Measurements from ENCODE around the gene UNC79.

UNC79 gene

DNA sequence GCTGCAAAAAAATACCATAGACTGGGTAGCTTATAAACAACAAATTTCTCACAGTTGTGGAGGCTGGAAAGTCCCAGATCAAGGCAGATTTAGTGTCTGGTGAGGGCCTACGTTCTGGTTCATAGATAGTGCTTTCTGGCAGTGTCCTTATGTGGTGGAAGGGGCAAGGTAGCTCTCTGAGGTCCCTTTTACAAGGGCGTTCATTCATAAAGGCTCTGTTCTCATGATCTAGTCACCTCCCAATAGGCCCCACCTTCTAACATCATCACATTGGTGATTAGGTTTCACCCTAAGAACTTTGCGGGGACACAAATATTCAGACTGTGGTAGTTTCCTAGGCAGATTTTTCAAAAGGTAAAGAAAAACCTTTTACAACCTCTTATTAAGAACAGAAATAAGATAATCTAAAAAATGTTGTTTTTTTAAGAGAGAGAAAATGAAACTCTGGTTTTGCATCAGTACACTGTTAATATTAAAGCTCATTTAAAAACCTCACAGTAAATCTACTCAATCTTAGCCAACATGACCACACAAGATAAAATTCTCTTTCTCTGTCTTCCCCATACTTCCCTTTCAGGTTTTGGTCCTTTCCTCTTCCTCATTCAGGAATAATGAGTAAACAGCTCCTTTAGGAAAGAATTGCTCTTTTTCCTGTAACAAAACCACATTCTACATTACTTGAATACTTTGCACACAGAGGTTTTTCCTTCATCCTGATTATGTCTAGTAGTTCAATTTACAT, 117.5 kb downstream of the UNC79 start:
- DNase-seq (ENCODE audit: low read depth in 2 of 2): no peak

DNA sequence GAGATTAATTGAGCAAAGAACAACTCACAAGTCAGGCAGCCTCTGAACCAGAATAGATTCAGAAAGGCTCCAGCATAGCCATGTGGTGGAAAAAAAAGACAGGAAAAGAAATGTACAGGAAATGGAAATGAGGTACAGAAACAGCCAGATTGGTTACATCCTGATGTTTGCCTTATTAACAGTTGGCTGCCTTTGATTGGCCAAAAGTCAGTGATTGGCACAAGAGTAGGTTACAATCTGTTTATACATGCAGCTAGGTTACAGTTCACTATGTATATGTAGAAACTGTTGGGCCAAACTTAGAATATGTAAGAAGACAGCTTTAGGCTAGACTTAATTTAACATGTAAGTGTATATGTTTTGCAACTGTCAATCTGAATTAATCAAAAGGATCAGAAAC, 118.9 kb downstream of the UNC79 start:
- no peak for DNase-seq (ENCODE audit: low read depth in 2 of 2)

DNA sequence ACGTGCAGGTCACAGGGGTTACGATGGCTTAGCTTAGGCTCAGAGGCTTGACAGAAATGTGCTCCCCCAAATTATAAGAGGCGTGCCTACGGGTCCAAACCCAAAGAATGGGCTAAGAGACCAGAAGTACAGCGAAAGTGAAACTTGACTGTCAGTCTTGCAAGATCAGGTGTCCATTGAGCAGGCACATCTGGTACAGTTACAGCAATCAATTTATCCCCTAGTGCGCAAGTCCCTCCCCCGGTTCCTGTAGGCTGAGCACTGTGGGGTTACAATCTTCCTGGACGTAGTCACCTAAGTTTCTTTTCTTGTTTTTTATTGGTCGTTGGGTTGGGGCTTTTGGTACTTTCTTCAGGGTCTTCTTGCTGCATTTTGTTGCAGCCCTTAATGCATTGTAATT, 134.2 kb downstream of the UNC79 start:
- DNase-seq (ENCODE audit: low read depth in 2 of 2): no peak

DNA sequence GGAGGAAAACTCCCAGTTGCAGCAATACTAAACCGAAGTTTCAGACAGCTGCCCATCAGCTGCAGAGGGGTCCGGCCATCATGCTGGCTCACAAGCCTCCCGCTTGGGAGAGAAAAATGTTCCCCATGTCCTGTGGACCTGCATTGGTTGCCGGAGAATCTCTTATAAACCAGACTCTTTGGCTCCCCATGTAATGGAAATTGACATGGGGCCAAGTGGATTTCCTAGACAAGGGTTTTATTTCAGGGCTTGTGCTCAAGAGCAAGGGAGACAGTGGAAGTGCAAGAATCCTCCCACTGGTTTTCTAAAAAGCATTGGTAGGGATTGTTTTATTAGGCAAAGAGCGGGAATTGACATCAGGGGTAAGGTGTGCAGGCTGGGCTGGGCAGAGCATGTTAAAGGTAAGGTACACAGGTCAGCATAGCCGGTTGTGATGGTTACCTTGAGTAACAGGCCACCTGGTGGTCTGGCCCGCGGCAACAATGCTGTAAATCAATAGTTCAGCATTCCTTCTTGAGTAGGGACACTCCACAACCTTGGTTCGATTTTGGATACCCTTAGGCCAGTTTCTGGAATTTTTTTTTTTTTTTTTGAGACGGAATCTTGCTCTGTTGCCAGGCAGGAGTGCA, 135.4 kb downstream of the UNC79 start:
- no peak for DNase-seq (ENCODE audit: low read depth in 2 of 2)

DNA sequence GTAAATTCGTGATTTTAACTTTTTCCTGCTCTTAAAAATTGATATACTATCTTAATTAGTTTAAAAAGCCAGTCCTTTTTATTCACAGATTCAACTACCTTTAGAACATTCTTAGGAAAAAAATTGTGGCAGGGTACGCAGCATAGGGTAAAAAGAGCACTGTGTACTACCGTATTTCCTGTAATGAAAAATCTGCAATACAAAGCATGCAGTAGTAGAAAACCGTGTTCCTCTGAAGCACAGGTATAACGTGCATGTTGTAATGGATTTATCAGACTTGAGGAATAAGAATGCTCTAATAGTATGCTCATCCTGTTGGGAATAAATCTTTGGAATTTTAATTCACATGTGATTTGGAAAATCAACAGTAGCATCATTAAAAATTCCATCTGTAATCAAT, 140.5 kb downstream of the UNC79 start:
- DNase-seq (ENCODE audit: low read depth in 2 of 2): no peak

DNA sequence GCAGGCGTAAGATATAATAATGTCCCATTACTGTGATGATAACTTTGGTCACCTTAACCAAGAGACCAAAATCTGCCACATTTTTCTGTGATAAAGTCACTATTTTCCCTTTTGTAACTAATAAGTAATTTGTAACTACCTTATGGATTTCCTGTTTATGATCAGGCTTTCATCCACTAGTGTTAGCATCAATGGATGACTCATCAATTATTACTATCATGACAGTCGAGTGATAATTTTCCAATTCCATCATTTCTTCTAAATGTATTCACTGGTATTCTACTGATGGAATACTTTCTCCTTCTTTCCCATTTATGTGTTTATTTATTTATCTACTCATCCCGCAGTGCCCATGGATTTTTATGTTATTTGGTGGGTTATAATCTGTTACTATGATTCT, 148.4 kb downstream of the UNC79 start:
- DNase-seq (ENCODE audit: low read depth in 2 of 2): no peak

DNA sequence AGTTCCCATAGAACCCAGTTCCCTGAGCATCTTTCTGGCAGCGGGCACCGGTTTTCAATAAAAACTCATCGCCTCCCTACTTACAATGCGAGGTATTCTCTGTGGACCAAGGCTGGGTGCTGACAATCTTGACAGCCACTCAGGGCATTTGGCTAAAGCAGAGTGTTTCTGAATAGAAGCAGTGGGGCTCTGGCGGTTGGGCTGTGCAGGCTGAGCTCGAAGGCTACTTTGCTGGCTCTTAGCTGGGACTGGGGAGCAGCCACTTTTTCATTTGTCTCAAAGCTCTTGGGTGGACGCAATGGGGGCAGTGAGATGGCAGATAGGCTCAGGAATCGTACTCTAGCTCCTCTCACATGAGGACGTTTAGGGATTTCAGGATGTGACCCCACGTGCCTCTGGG, 151.8 kb downstream of the UNC79 start:
- DNase-seq (ENCODE audit: low read depth in 2 of 2): no peak

DNA sequence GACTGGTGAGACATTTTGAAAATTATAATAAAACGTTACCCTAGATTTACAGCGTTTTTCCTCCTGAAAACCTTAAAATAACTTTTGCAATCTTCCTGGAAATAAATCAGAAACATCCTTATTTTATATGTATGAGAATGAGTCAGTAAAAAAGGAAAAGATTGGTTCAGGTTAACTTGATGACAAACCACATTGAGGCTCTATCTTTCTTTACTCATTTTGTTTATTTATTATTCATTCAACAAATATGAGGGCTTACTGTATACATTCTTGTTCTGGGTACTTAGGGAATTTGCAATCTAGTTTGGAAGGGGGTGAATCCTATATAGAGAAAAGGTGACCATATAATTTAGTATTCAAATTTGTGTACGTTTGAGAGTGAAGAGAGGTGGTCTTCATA, 156.6 kb downstream of the UNC79 start:
- no peak for DNase-seq (ENCODE audit: low read depth in 2 of 2)

DNA sequence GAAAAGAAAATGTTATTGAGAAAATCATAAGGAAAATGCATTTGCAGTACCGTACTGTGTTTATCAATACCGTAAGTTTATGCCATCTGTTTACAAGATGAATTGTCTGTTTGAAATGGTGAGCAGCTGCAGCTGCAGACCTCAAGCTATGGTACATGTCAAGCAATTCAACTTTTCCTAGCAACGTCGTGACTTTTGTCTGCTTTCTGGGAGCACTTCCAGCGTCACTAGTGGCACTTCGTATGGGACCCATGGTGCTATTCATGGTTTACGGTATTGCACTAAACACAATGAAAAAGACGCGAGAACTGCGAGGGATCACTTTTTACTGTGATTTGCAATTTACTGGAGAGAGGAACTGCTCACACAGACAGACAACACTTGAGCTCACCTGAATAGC, 160.8 kb downstream of the UNC79 start:
- no peak for DNase-seq (ENCODE audit: low read depth in 2 of 2)

DNA sequence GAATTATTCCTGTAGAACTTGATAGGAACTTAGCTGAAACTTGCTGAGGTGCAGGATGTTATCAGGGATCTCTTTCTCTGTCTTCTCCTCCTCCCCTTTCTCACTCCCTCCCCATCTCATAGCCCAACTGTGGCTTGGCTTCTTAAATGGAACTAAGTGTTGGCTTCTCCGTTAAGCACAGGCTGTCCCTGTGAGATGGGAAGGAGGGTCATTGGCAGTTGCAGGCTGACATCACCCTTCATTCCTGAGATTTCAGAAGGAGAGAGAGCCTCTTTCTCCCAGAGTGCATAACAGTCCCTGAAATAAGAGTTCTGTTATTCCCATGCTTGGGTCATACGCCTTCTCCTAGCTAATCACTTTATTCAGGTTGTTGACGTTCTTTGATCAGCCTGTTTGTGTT, 162.0 kb downstream of the UNC79 start:
- DNase-seq (ENCODE audit: low read depth in 2 of 2): no peak

DNA sequence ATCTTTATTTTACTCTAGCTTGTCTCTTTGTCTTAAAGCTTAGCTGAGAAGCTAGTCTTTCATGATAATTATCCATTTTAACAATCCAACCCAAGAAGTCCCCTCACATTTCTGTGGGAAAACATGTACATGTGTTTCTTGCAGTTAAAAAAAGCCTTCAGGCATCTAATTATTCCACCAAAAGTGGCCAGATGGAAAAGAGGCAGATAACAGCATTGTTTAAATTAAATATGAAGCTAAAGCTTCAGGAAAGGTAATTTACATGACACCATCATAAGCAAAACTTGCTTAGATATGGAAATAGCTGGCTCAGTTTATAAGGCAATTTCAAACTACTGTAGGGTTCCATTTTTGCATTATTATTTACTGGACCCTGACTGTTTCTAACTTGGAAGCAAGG, 175.4 kb downstream of the UNC79 start:
- DNase-seq (ENCODE audit: low read depth in 2 of 2): no peak

DNA sequence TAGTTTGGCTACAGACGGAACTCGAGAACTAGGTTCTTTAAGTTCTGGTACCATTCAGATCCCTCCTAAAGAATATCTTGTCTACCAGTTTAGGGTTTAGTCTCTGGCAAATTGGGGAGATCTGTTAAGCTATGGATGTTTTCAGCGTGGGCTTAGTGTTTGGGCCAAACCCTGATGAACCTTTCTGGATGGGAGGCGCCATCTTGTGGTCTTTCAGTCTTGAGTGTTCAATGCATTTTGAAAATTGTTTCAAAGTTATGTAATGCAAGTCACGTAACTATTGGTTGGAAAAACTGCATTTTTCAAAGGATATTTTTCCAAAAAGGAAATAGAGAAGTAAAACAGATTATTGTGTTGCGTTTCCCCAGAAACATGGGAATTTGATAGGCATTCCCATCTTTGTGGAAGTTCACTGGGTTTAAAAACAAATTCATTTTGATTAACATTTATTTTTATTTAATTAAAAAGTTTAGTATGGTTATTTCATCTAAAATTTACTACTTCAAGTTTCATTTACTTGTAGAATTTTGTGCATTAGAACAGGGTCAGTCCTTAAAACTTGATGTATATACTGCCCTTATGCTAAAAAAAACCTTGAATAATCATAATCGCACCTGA, 188.5 kb downstream of the UNC79 start:
- DNase-seq (ENCODE audit: low read depth in 2 of 2): peak; percentile 12 to 14

DNA sequence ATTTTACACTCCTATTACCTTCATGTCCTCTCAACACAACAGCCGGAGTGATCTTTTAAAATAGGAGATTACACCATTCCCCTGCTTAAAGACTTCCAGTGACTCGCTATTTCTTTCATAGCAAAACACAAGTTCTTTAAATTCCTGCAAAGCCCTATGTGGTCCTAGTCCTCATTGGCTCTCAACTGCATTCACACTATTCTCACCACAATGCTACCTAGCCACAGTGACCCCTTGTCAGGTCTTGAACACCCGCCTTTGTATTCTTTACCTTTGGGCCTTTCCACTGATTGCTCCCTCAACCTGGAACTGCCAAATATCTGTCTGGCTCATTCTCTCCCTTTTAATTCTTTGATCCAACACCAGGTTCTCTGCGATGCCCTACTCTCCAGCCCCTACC, 197.3 kb downstream of the UNC79 start:
- no peak for DNase-seq (ENCODE audit: low read depth in 2 of 2)

DNA sequence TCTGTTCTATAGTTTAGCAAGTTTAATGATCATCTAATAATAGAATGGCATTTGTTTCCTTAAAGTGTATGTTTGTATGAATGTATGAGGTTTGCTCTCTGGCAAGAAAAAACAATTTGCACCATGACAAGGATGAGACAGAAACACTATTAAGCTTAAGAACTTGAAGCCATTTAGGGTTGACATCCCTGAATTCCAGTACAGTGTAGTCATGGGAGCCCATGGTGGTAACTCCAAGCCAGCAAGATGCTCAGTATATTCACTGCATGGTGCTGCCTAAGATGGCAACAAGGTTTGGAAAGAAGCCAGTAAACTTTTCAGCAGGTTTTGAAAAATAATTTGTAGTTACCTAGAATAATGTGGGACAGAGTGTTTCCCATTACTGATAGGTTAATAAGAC, 198.9 kb downstream of the UNC79 start:
- no peak for DNase-seq (ENCODE audit: low read depth in 2 of 2)

DNA sequence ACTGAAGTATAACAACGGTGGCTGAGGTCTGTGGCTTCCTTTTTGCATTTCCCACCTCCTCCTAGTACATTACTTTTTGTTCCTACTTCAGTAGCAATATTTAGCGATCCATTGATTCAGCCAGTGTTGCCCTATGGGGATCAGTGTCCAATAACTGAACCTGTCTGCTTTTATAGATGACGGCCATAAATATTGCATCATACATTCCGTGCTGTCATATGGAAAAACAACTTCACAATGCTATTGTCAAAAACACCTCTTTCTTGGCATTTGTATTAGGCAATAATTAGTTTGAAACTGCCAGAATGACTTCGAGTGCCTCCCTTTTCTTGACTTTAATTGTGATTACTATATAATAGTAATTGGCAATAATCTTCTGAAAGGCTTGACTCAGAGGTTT, 208.1 kb downstream of the UNC79 start:
- DNase-seq (ENCODE audit: low read depth in 2 of 2): no peak

DNA sequence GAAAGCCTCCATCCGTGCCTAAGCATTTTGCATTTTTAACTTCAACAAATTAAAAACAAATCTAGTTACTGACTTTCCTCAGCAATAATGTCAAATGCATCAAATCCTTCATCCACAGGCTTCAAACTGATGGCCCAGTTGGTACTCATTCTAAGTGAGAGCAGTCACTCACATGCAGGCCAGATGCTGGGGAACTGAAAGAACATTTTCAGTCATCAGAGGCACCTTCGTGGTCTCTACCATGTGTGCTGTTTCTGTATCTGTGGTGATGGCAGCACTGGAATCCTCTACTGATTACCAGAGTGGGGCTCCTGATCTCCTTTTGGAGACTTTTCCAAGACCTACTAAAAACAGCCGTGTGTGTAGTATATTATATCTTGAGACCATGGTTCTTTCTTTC, 212.4 kb downstream of the UNC79 start:
- no peak for DNase-seq (ENCODE audit: low read depth in 2 of 2)

DNA sequence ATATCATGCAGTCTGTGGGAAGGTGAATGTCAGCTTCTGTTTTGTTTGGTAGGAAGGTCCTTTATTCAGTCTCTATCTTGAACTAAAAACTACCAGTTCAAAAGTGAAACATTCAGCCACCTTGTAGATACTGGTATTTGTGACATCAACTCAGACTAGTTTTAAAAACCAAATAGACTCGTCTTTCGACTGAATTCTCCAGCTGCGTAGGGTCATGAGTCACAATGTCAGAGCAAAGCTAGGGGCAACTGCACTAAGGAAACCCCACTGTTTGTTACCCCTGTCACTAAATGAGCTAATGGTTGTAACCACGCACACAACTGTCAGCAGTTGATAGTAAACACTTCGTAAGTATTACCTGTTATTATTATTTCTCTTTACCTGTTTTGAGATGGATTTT, 212.9 kb downstream of the UNC79 start:
- DNase-seq (ENCODE audit: low read depth in 2 of 2): no peak

DNA sequence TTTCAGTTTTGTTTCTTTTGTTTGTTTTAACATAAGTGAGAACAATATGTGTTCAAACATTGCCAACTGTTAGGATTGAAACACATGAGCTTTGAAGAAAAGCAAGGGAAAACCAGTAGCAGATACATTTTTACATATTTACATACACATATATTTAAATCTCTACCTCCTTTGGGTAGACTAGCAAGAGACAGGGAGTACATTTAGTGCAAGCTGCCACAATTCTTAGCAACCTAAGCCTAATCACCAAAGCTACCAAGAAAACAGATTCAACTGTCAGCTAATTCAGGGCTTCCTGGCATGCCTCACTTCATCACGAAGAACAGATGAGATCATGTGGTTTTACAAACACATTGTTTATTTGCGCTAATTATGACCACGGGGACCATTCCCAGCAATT, 214.5 kb downstream of the UNC79 start:
- no peak for DNase-seq (ENCODE audit: low read depth in 2 of 2)

DNA sequence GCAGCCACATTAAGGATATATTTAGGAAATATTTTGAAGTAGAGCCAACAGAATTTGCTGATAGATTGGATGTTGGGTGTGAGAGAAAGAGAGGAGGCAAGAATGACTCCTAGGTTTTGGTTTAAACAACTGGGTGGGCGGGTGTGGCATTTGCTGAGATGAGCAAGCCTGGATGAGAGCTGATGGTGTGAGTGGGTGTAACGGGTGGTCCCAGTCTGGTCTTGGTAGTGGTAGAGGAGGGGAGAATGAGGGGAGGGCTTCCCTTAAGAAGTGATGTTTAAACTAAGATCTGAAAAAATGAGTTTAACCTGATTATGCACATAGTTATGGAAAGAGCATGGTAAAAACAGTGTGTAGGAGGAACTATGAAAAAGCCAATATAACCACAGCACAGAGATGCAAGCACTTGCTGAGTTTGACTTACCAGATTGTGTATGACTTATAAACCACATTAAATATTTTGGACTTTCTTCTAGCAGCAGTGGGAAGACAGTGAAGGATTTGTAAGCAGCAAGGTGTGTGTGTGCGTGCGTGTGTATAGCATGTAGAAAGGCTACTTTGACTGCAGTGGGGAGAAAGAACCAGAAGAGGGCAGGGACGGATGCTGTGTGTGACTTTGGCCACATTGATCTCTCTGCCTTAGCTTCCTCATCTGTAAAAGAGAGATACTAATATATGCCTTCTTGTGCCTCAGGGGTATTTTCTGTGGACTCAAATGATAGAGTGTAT, 217.9 kb downstream of the UNC79 start:
- no peak for DNase-seq (ENCODE audit: low read depth in 2 of 2)

DNA sequence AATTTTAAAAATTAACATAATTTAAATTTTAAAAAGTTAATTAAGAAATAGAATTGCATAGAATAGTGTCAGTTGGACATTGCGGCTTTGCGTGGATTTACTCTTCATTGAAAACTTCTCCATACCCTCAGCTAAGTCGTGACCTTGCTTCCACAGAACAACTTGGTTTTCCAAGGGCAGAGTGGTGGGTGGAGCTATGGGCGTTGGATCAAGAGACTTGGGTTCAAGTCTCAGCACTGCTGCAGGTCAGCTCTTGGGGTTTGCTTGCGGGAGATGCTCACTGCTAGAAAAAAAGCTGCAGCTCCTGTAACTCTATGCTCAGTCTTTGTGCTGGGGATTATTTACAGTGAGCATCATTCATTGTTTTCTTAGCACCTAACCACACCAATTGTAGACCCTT, 223.9 kb downstream of the UNC79 start:
- no peak for DNase-seq (ENCODE audit: low read depth in 2 of 2)

DNA sequence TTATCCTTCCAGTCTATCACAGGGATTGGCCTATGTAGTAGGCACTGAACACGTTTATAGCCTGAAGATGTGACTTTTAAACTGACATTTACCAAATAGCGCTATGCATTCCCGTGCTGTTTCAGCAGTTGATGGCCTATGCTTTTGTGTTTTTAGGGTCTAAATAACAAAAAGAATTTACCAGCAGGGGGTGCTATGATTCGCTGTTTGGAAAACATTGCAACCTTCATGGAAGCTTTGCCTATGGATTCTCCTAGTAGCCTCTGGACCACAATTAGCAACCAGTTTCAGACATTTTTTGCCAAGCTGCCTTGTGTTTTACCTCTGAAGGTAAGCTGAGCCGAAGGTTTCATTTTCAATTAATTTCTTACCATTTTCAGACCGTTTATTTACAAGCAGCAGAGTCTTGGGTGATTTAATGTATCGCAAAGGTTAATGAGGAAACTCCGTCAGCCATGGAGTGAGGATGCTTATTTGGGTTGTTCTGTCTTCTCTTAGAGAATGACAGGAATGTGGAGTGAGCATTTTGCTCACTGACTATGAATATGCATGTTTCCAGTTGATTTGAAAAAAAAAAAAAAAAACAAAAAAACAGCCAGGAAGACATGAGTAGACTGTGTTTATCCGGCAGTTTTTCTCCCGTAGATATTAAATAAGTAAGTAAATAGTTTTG, 224.5 kb downstream of the UNC79 start:
- DNase-seq (ENCODE audit: low read depth in 2 of 2): peak; percentile 1 to 2

DNA sequence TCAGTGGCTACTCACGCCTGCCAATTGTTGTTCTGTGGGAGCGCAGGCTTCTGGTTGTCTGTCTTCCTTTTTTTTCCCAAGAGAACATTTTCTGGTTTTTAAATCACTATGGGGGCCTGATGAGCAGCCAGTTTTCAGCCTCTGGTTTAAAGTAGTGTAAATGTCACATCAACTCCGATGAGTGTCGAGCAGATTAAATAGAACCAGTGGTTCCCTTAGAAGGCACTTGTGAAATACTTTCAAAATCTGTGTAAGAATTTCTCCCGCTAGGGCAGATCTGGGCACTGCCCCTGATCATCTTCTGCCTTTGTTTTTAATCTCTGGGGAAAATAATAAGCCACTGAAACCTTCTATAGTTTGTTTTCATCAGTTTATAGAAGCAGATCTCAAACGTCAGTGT, 227.1 kb downstream of the UNC79 start:
- DNase-seq (ENCODE audit: low read depth in 2 of 2): no peak

All from fibroblast of skin of left biceps (primary cell).